Measurements from ENCODE around the gene TCL1B.

TCL1B gene

GRCh38 chr14:95685978-95686922 is at the start of gene TCL1B:
TSS of gene TCL1B (plus strand) at chr14:95686426. CDS start at chr14:95686468, 42 bp downstream.
- no peak for DNase-seq (ENCODE audit: low spot score)
- H3K4me3 ChIP-seq: no peak within 1 kb of the TSS
- TF ChIP-seq CTCF (IDR thresholded peaks at IDR 0.05): no peak
- no peak within 1 kb of the TSS for H3K27ac ChIP-seq

DNA sequence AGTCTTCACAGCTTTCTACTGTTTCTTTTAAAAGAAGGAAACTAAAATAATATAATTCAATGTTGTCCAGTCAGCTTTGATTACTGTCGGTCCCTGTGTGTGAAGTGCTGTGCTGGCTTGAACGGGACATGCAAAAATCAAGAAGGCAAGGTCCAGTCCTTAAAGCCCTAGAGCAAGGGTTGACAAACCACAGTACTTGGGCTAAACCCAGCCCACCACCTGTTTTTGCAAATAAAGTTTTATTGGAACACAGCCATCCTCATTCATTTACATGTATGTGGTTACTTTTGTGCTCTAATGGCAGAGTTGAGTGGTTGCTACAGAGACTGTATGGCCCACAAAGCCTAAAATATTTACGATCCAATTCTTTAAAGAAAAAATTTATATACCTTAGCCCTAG is 41.2 kb upstream of the TCL1B start:
- no peak for TF ChIP-seq CTCF (IDR thresholded peaks at IDR 0.05)
- no peak overlapping the region for H3K27ac ChIP-seq
- H3K4me3 ChIP-seq: no peak overlapping the region
- DNase-seq (ENCODE audit: low spot score): no peak

- DNase-seq (ENCODE audit: low spot score): no peak
- H3K4me3 ChIP-seq: no peak overlapping the region
- no peak overlapping the region for H3K27ac ChIP-seq
- TF ChIP-seq CTCF (IDR thresholded peaks at IDR 0.05): no peak
Measured at GRCh38 chr14:95645389-95645996, 40.7 kb upstream of the TCL1B start.

GRCh38 chr14:95647926-95648325 is 38.3 kb upstream of the TCL1B start:
- no peak overlapping the region for H3K27ac ChIP-seq
- TF ChIP-seq CTCF (IDR thresholded peaks at IDR 0.05): no peak
- no peak for DNase-seq (ENCODE audit: low spot score)
- no peak overlapping the region for H3K4me3 ChIP-seq

- Histone ChIP-seq H3K27ac (no peak overlapping the region), H3K4me3 (no peak overlapping the region)
- no peak for TF ChIP-seq CTCF (IDR thresholded peaks at IDR 0.05)
- DNase-seq (ENCODE audit: low spot score): no peak
Measured at GRCh38 chr14:95649230-95649629, 37.0 kb upstream of the TCL1B start.

DNA sequence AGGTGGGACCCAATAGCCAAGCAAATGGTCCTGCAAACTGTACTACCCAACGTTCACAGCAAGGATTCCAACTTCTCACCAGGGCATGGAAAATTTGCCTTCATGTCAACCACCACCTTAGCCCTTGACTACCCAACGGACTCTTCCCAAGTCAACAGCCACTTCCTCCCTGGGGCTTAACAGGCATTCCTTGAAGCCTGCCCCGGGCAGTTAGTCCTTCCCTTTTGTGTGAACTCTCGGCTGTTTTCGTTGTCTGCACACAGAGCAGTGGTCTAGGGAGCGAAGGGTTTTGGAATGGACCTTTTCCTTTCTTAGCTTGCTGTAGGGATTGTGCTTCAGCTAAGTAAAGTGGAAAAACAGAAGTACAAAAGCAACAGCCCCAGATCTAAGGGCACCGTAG is 35.2 kb upstream of the TCL1B start:
- no peak for TF ChIP-seq CTCF (IDR thresholded peaks at IDR 0.05)
- H3K27ac ChIP-seq: no peak overlapping the region
- DNase-seq (ENCODE audit: low spot score): no peak
- no peak overlapping the region for H3K4me3 ChIP-seq

All from coronary artery (tissue), 2 donors.